Astrocyte (in vitro differentiated cells and primary cell): ENCODE data around the gene MLLT1. TPM values are rescaled to one million over a fixed set of nuclear protein-coding genes. Genes with fewer than 3 reads are reported as not detected.

ENCODE experiments used
- DNase-seq: peaks from one replicate; pipeline ENCODE4 v3.0.0-alpha.2; 2010; ENCODE audit warnings: low read depth
- FAIRE-seq: peaks from 2 replicates; lab custom pipeline; 2011; peaks lifted over from hg19 to GRCh38; lab: Jason Lieb, UNC
- H2AFZ ChIP-seq: 2 replicates; pipeline ENCODE4 v1.6.0; 2012; ENCODE audit warnings: low read depth, low read length, inconsistent platforms
- H3K27ac ChIP-seq: 2 replicates; pipeline ENCODE4 v1.5.1; 2011; ENCODE audit warnings: low read depth, low read length, inconsistent platforms
- H3K27me3 ChIP-seq: 2 replicates; pipeline ENCODE4 v1.6.0; 2011; ENCODE audit warnings: low read length, inconsistent platforms; ENCODE audit not compliant: insufficient read depth
- H3K36me3 ChIP-seq: 2 replicates; pipeline ENCODE4 v1.5.1; 2011; ENCODE audit warnings: low read length, inconsistent platforms; ENCODE audit not compliant: insufficient read depth
- H3K4me1 ChIP-seq: 2 replicates; pipeline ENCODE4 v1.5.1; 2011; ENCODE audit warnings: low read length, inconsistent platforms; ENCODE audit not compliant: insufficient read depth
- H3K4me2 ChIP-seq: 2 replicates; pipeline ENCODE4 v1.6.0; 2012; ENCODE audit warnings: low read length, inconsistent platforms
- H3K4me3 ChIP-seq: 2 replicates; pipeline ENCODE4 v1.5.1; 2011; ENCODE audit warnings: low read depth, mild to moderate bottlenecking, low read length, inconsistent platforms; ENCODE audit not compliant: insufficient read depth
- H3K79me2 ChIP-seq: 2 replicates; pipeline ENCODE4 v1.6.0; 2012; ENCODE audit warnings: mild to moderate bottlenecking, low read length, inconsistent platforms; ENCODE audit not compliant: insufficient read depth
- H3K9ac ChIP-seq: 2 replicates; pipeline ENCODE4 v1.6.0; 2012; ENCODE audit warnings: mild to moderate bottlenecking, low read length, inconsistent platforms
- H3K9me3 ChIP-seq: 2 replicates; pipeline ENCODE4 v1.5.1; 2012; ENCODE audit warnings: low read depth, mild to moderate bottlenecking, low read length, inconsistent platforms; ENCODE audit not compliant: insufficient read depth
- H4K20me1 ChIP-seq: 2 replicates; pipeline ENCODE4 v1.6.0; 2012; ENCODE audit warnings: low read length, inconsistent platforms; ENCODE audit not compliant: insufficient read depth
- H3K27ac Mint-ChIP-seq: one replicate; pipeline ENCODE4 v1.8.0; 2021; ENCODE audit warnings: mild to moderate bottlenecking, mixed read lengths; ENCODE audit not compliant: unreplicated experiment
- H3K27me3 Mint-ChIP-seq: one replicate; pipeline ENCODE4 v1.8.0; 2021; ENCODE audit warnings: low read depth, mixed read lengths; ENCODE audit not compliant: unreplicated experiment
- H3K36me3 Mint-ChIP-seq: one replicate; pipeline ENCODE4 v1.8.0; 2021; ENCODE audit warnings: low read depth, mixed read lengths; ENCODE audit not compliant: unreplicated experiment
- H3K4me1 Mint-ChIP-seq: one replicate; pipeline ENCODE4 v1.8.0; 2021; ENCODE audit warnings: low read depth, mixed read lengths; ENCODE audit not compliant: unreplicated experiment
- H3K4me3 Mint-ChIP-seq: one replicate; pipeline ENCODE4 v1.8.0; 2021; ENCODE audit warnings: mild to moderate bottlenecking, moderate library complexity, mixed read lengths; ENCODE audit not compliant: unreplicated experiment
- H3K9me3 Mint-ChIP-seq: one replicate; pipeline ENCODE4 v1.8.0; 2021; ENCODE audit warnings: mild to moderate bottlenecking, mixed read lengths; ENCODE audit not compliant: unreplicated experiment
- EZH2 ChIP-seq: IDR thresholded peaks from 2 replicates; pipeline ENCODE4 v1.6.1; 2012; ENCODE audit warnings: mild to moderate bottlenecking, low read length, inconsistent platforms; ENCODE audit not compliant: insufficient read depth
- total RNA-seq: library from RNA; stranded (reverse); gene quantifications from 2 replicates; pipeline ENCODE4 v1.2.1, GENCODE V29; 2021
- TF ChIP-seq, protein P1 (sequence below): IDR thresholded peaks from 2 replicates; pipeline ENCODE4 v1.5.1; 2011; ENCODE audit warnings: low read depth, mild to moderate bottlenecking, inconsistent platforms, low read length, moderate library complexity; ENCODE audit not compliant: insufficient read depth

The MLLT1 gene
- total RNA-seq, 1 donor from 2014 or later: 46.0 TPM

DNA sequence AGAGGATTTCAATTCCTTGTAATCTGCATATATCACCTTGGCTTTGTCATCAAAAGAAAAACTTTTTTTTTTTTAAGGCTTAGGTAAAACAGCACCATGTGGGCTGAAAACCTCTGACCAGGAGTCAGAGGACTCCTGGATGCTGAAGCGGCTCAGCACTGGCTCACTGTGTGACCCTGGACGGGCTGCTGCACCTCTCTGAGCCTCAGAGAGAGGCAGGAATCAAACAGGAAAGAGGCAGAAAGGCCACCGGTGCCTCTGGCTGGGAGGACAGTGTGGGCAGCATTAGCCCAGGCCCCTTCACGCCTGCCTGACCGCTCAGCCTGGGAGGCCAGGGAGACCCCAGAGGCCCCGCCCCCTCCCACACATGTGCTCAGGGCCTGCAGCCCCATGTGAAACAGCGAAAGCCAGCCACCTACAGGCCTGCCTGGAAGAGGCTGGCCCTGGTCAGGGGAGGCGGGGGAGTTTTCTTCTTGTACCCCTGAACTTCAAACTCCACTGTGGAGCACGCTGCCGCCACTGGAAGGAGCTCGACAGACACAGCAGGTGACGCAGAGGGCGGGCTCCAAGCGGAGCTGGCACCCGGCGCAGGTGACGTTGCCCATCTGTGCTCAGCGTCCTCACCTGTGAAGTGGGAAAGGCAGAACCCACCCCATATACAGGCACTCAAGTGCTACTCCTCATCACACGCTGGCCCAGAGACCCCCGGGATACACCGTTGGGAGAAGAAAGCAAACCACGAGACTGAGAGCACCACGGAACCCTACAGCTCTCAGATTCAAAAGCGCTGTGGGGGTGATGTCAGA, 39.7 kb downstream of the MLLT1 start:
- no peak overlapping the region for H2AFZ ChIP-seq
- no peak overlapping the region for H3K4me3 ChIP-seq
- no peak for TF ChIP-seq EZH2
- TF ChIP-seq, protein P1, sequence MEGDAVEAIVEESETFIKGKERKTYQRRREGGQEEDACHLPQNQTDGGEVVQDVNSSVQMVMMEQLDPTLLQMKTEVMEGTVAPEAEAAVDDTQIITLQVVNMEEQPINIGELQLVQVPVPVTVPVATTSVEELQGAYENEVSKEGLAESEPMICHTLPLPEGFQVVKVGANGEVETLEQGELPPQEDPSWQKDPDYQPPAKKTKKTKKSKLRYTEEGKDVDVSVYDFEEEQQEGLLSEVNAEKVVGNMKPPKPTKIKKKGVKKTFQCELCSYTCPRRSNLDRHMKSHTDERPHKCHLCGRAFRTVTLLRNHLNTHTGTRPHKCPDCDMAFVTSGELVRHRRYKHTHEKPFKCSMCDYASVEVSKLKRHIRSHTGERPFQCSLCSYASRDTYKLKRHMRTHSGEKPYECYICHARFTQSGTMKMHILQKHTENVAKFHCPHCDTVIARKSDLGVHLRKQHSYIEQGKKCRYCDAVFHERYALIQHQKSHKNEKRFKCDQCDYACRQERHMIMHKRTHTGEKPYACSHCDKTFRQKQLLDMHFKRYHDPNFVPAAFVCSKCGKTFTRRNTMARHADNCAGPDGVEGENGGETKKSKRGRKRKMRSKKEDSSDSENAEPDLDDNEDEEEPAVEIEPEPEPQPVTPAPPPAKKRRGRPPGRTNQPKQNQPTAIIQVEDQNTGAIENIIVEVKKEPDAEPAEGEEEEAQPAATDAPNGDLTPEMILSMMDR: no peak
- no peak for DNase-seq
- no peaks in the 10 kb centered on the region for H3K27me3 ChIP-seq
- H3K79me2 ChIP-seq: peaks cover 93% of the 10 kb centered on the region
- no peaks in the 10 kb centered on the region for H3K9me3 ChIP-seq
- no peaks in the 10 kb centered on the region for H3K36me3 ChIP-seq
- peaks cover 46% of the 10 kb centered on the region for H3K4me1 ChIP-seq
- Mint-ChIP-seq H3K4me3 (no peak overlapping the region), H3K4me1 (peaks cover 24% of the 10 kb centered on the region), H3K36me3 (no peaks in the 10 kb centered on the region), H3K9me3 (no peaks in the 10 kb centered on the region), H3K27me3 (no peaks in the 10 kb centered on the region), H3K27ac (no peak overlapping the region)
- H4K20me1 ChIP-seq: peaks cover 94% of the 10 kb centered on the region
- no peak for FAIRE-seq
- H3K9ac ChIP-seq: no peak overlapping the region
- H3K27ac ChIP-seq: no peak overlapping the region
- H3K4me2 ChIP-seq: no peak overlapping the region

DNA sequence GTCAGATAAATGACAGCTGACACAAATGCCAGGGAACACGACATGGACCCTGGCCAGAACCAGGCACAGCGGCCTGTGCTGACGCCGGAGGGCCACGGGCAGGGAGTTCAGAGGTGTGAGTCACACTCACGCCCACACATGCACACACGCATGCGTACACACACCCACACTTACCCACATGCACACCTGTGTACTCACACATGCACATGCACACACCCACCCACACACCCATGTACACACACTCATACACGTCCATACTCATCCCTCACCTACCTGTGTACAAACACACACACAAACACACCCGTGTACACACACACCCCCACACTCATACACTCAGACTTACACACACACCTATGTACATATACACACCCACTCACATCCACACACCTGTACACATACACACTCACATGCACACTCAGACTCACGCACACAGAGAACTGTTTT, 40.4 kb downstream of the MLLT1 start:
- no peaks in the 10 kb centered on the region for H3K9me3 ChIP-seq
- H3K27ac ChIP-seq: peak overlapping the region; percentile 43
- peak overlapping the region; percentile 30 for H3K4me2 ChIP-seq
- no peaks in the 10 kb centered on the region for H3K36me3 Mint-ChIP-seq
- peaks cover 95% of the 10 kb centered on the region for H4K20me1 ChIP-seq
- no peaks in the 10 kb centered on the region for H3K36me3 ChIP-seq
- no peak overlapping the region for H3K27ac Mint-ChIP-seq
- TF ChIP-seq, protein P1: no peak
- no peak for TF ChIP-seq EZH2
- H3K27me3 ChIP-seq: no peaks in the 10 kb centered on the region
- H3K9ac ChIP-seq: peak overlapping the region; percentile 33
- peaks cover 50% of the 10 kb centered on the region for H3K4me1 ChIP-seq
- DNase-seq (peak; percentile 55), FAIRE-seq (no peak)
- H3K27me3 Mint-ChIP-seq: no peaks in the 10 kb centered on the region
- H3K4me3 Mint-ChIP-seq: no peak overlapping the region
- no peak overlapping the region for H2AFZ ChIP-seq
- H3K79me2 ChIP-seq: peaks cover 93% of the 10 kb centered on the region
- peaks cover 24% of the 10 kb centered on the region for H3K4me1 Mint-ChIP-seq
- H3K4me3 ChIP-seq: no peak overlapping the region
- no peaks in the 10 kb centered on the region for H3K9me3 Mint-ChIP-seq
